Loucy (cell line): ENCODE results near the gene FLRT2.

Experiments
- H2AFZ ChIP-seq: fragments of 200-600 bp; sonication (generic); 2 replicates; pipeline ENCODE4 v1.6.0; 2016; ENCODE audit warnings: antibody characterized with exemption, mild to moderate bottlenecking, low read length, moderate library complexity
- H3F3A ChIP-seq: fragments of 200-600 bp; 2 replicates; pipeline ENCODE4 v1.6.0; 2016; ENCODE audit warnings: antibody characterized with exemption, low read depth, mild to moderate bottlenecking
- H3K27me3 ChIP-seq: fragments of 200-600 bp; sonication (generic); 2 replicates; pipeline ENCODE4 v1.6.1; 2014; ENCODE audit warnings: low read length, mild to moderate bottlenecking; ENCODE audit not compliant: insufficient read depth, poor library complexity, severe bottlenecking
- H3K36me3 ChIP-seq: fragments of 200-600 bp; sonication (generic); 2 replicates; pipeline ENCODE4 v1.6.1; 2016; ENCODE audit warnings: low read length; ENCODE audit not compliant: insufficient read depth
- H3K4me1 ChIP-seq: fragments of 200-600 bp; sonication (generic); 2 replicates; pipeline ENCODE4 v1.5.1; 2014; ENCODE audit warnings: low read length, mild to moderate bottlenecking; ENCODE audit not compliant: insufficient read depth, poor library complexity, severe bottlenecking
- H3K4me2 ChIP-seq: fragments of 200-600 bp; sonication (generic); 2 replicates; pipeline ENCODE4 v1.6.0; 2014; ENCODE audit warnings: antibody characterized with exemption, low read length, low read depth, mild to moderate bottlenecking; ENCODE audit not compliant: poor library complexity, severe bottlenecking
- H3K4me3 ChIP-seq: fragments of 200-600 bp; sonication (generic); 2 replicates; pipeline ENCODE4 v1.5.1; 2014; ENCODE audit warnings: low read length, mild to moderate bottlenecking, mixed read lengths; ENCODE audit not compliant: poor library complexity, severe bottlenecking
- H3K79me2 ChIP-seq: fragments of 200-600 bp; sonication (generic); 2 replicates; pipeline ENCODE4 v1.6.1; 2014; ENCODE audit warnings: low read length; ENCODE audit not compliant: insufficient read depth
- H3K9ac ChIP-seq: fragments of 200-600 bp; sonication (generic); 2 replicates; pipeline ENCODE4 v1.6.0; 2014; ENCODE audit warnings: mild to moderate bottlenecking, low read depth, low read length, moderate library complexity; ENCODE audit not compliant: poor library complexity, severe bottlenecking
- H3K9me2 ChIP-seq: fragments of 200-600 bp; sonication (generic); replicated peaks from 2 replicates; pipeline ENCODE4 v1.6.1; 2016; ENCODE audit warnings: low read depth, low read length, mixed read lengths
- H3K9me3 ChIP-seq: fragments of 200-600 bp; sonication (generic); 2 replicates; pipeline ENCODE4 v1.6.1; 2014; ENCODE audit warnings: mild to moderate bottlenecking, antibody characterized with exemption, low read length, low read depth; ENCODE audit not compliant: insufficient read depth
- H4K20me1 ChIP-seq: fragments of 200-600 bp; sonication (generic); 2 replicates; pipeline ENCODE4 v1.6.0; 2014; ENCODE audit warnings: antibody characterized with exemption, low read length, mild to moderate bottlenecking; ENCODE audit not compliant: insufficient read depth, poor library complexity, severe bottlenecking
- EZH2phosphoT487 ChIP-seq: fragments of 200-600 bp; IDR thresholded peaks from 2 replicates; pipeline ENCODE4 v1.6.1; 2018; ENCODE audit warnings: antibody characterized with exemption, mild to moderate bottlenecking, moderate library complexity, borderline replicate concordance
- TF ChIP-seq, protein P1 (sequence below): fragments of 200-600 bp; sonication (generic); conservative IDR thresholded peaks from 2 replicates; pipeline ENCODE4 v1.5.1; 2014; ENCODE audit warnings: mild to moderate bottlenecking, antibody characterized with exemption, low read length

The FLRT2 gene, protein sequence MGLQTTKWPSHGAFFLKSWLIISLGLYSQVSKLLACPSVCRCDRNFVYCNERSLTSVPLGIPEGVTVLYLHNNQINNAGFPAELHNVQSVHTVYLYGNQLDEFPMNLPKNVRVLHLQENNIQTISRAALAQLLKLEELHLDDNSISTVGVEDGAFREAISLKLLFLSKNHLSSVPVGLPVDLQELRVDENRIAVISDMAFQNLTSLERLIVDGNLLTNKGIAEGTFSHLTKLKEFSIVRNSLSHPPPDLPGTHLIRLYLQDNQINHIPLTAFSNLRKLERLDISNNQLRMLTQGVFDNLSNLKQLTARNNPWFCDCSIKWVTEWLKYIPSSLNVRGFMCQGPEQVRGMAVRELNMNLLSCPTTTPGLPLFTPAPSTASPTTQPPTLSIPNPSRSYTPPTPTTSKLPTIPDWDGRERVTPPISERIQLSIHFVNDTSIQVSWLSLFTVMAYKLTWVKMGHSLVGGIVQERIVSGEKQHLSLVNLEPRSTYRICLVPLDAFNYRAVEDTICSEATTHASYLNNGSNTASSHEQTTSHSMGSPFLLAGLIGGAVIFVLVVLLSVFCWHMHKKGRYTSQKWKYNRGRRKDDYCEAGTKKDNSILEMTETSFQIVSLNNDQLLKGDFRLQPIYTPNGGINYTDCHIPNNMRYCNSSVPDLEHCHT

DNA sequence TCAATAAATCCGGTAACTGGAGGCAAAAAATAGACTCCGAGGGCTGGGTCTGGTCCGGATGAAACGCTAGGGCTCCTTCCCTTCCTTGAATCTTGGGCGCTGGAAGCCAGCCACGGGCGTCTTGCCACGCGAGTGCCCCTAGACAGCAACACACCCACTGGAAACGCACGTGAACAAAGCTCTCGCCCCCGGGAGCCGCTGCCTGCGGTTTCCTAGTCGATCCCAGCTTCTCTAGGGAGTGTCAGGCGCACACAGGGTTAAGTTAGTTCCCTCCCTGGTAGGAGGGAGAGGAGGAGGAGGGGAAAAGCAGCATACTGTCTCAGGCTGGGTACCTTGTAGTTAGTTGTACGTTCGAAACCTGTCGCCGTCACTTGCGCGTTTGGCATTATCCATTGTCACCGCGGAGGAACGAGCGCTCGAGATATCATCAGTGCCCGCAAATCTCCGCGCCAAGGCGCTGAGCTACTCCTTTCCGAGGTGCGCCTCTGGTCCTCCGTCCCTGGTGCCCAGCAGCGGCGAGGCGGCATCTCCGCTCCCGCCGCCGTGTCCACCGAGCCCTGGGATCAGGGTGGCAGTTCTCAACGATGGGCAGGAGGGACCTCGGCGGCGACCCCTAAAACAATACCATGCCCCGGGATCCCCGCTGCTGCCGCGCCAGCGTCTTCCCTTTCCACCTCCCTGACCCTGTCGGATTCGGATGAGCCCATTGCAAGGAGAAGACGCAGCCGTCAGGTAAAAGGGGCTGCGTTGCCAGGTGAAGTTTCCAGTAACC, at the start of gene FLRT2:
TSS of gene FLRT2 (plus strand) at position 342 of the 772 bp plus-strand sequence. CDS start 91,371 bp downstream, outside the sequence.
- H3K4me3 ChIP-seq: no peak within 1 kb of the TSS
- H3K36me3 ChIP-seq: no peaks in the 10 kb centered on the region
- TF ChIP-seq, protein P1, sequence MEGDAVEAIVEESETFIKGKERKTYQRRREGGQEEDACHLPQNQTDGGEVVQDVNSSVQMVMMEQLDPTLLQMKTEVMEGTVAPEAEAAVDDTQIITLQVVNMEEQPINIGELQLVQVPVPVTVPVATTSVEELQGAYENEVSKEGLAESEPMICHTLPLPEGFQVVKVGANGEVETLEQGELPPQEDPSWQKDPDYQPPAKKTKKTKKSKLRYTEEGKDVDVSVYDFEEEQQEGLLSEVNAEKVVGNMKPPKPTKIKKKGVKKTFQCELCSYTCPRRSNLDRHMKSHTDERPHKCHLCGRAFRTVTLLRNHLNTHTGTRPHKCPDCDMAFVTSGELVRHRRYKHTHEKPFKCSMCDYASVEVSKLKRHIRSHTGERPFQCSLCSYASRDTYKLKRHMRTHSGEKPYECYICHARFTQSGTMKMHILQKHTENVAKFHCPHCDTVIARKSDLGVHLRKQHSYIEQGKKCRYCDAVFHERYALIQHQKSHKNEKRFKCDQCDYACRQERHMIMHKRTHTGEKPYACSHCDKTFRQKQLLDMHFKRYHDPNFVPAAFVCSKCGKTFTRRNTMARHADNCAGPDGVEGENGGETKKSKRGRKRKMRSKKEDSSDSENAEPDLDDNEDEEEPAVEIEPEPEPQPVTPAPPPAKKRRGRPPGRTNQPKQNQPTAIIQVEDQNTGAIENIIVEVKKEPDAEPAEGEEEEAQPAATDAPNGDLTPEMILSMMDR: no peak
- no peak within 1 kb of the TSS for H2AFZ ChIP-seq
- H3K27me3 ChIP-seq: no peaks in the 10 kb centered on the region
- no peaks in the 10 kb centered on the region for H3K79me2 ChIP-seq
- no peak within 1 kb of the TSS for H3K9ac ChIP-seq
- H3K4me2 ChIP-seq: no peak within 1 kb of the TSS
- H4K20me1 ChIP-seq: no peaks in the 10 kb centered on the region
- H3K9me2 ChIP-seq: no peaks in the 10 kb centered on the region
- no peaks in the 10 kb centered on the region for H3F3A ChIP-seq
- peaks cover 27% of the 10 kb centered on the region for H3K4me1 ChIP-seq
- H3K9me3 ChIP-seq: no peaks in the 10 kb centered on the region

DNA sequence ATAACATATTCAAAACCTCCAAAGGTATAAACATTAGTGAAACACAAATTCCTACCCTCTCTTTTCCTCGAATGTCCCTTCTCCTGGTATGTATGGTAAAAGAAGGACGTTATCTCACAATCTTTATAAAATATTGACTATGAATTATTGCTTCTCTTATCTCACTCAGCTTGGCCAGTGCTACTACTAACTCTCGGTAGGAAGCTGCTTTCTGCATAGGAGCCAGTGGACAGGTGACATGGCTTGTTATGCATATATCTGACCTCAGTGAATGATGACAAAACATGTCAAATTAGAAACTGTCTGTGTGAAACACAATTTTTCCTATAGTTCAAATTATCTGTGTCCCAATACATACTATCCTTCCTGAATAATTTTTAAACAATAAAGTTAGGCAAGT, 48.5 kb upstream of the FLRT2 start:
- H3K36me3 ChIP-seq: no peaks in the 10 kb centered on the region
- no peaks in the 10 kb centered on the region for H3F3A ChIP-seq

DNA sequence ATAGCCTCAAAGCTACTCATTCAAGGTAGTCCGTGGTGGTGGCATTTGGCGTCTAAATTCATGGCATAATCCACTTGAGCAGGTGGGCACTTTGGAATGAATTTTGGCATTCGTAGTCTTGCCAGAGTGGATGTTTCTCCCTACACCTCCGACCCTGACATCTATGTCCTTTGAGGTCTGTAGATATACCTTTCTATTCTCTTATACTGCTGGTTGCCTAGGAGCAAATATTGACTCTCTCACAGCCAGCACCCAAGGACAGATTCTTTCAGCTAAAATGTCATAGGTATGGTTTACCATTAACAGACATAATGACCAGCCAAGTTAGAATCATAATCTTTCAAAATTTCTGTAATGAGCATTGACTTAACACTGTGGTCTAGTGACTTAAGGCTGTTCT, 47.4 kb upstream of the FLRT2 start:
- Histone ChIP-seq H3K4me1 (peaks cover 15% of the 10 kb centered on the region), H4K20me1 (no peaks in the 10 kb centered on the region), H3F3A (no peaks in the 10 kb centered on the region), H3K4me3 (no peak overlapping the region), H3K36me3 (no peaks in the 10 kb centered on the region), H3K79me2 (no peaks in the 10 kb centered on the region), H3K9ac (no peak overlapping the region), H2AFZ (no peak overlapping the region), H3K4me2 (no peak overlapping the region), H3K9me2 (no peaks in the 10 kb centered on the region), H3K9me3 (no peaks in the 10 kb centered on the region), H3K27me3 (no peaks in the 10 kb centered on the region)
- TF ChIP-seq, protein P1: no peak
- no peak for TF ChIP-seq EZH2phosphoT487

More for the DNA sequence above, 48.5 kb upstream of the FLRT2 start:
- no peak overlapping the region for H3K4me3 ChIP-seq
- no peaks in the 10 kb centered on the region for H3K9me2 ChIP-seq
- H4K20me1 ChIP-seq: no peaks in the 10 kb centered on the region
- no peak overlapping the region for H2AFZ ChIP-seq
- no peak overlapping the region for H3K9ac ChIP-seq
- H3K4me2 ChIP-seq: no peak overlapping the region
- H3K27me3 ChIP-seq: no peaks in the 10 kb centered on the region
- H3K9me3 ChIP-seq: no peaks in the 10 kb centered on the region
- peaks cover 13% of the 10 kb centered on the region for H3K4me1 ChIP-seq
- TF ChIP-seq EZH2phosphoT487: no peak
- TF ChIP-seq, protein P1: no peak
- H3K79me2 ChIP-seq: no peaks in the 10 kb centered on the region
